MM.1S (cell line): ENCODE results near the gene RNASE8.

ENCODE experiments used
- DNase-seq: peaks from one replicate; pipeline ENCODE4 v3.0.0-alpha.2; 2015
- H2AFZ ChIP-seq: fragments of 300-600 bp; sonication (generic); 2 replicates; pipeline ENCODE4 v1.6.0; 2016; ENCODE audit warnings: antibody characterized with exemption, low read length
- H3F3A ChIP-seq: fragments of 300-600 bp; sonication (generic); 2 replicates; pipeline ENCODE4 v1.6.1; 2016; ENCODE audit warnings: mild to moderate bottlenecking, antibody characterized with exemption, low read length, moderate library complexity, mixed read lengths; ENCODE audit not compliant: insufficient read depth
- H3K27ac ChIP-seq: fragments of 300-600 bp; sonication (generic); 2 replicates; pipeline ENCODE4 v1.5.1; 2016; ENCODE audit warnings: mild to moderate bottlenecking, low read length
- H3K27me3 ChIP-seq: fragments of 300-600 bp; sonication (generic); replicated peaks from 2 replicates; pipeline ENCODE4 v1.6.0; 2016; ENCODE audit warnings: low read length; ENCODE audit not compliant: insufficient read depth
- H3K36me3 ChIP-seq: fragments of 300-600 bp; sonication (generic); replicated peaks from 2 replicates; pipeline ENCODE4 v1.6.1; 2016; ENCODE audit warnings: mild to moderate bottlenecking, low read length, mixed read lengths; ENCODE audit not compliant: insufficient read depth
- H3K4me1 ChIP-seq: fragments of 300-600 bp; sonication (generic); 2 replicates; pipeline ENCODE4 v1.6.1; 2016; ENCODE audit warnings: low read length, mixed read lengths
- H3K4me2 ChIP-seq: fragments of 300-600 bp; sonication (generic); 2 replicates; pipeline ENCODE4 v1.6.0; 2016; ENCODE audit warnings: low read depth, low read length
- H3K4me3 ChIP-seq: fragments of 300-600 bp; sonication (generic); 2 replicates; pipeline ENCODE4 v1.5.1; 2016; ENCODE audit warnings: low read length, mixed read lengths
- H3K79me2 ChIP-seq: fragments of 300-600 bp; sonication (generic); 2 replicates; pipeline ENCODE4 v1.6.1; 2016; ENCODE audit warnings: mixed run types, low read length, mixed read lengths
- H3K9ac ChIP-seq: fragments of 300-600 bp; sonication (generic); 2 replicates; pipeline ENCODE4 v1.6.1; 2016; ENCODE audit warnings: low read length, mixed read lengths
- H3K9me2 ChIP-seq: fragments of 300-600 bp; sonication (generic); replicated peaks from 2 replicates; pipeline ENCODE4 v1.6.1; 2016; ENCODE audit warnings: mild to moderate bottlenecking, low read length, mixed read lengths; ENCODE audit not compliant: insufficient read depth
- H3K9me3 ChIP-seq: fragments of 300-600 bp; sonication (generic); replicated peaks from 2 replicates; pipeline ENCODE4 v1.6.1; 2016; ENCODE audit warnings: mild to moderate bottlenecking, low read length, mixed read lengths; ENCODE audit not compliant: insufficient read depth
- H4K20me1 ChIP-seq: fragments of 300-600 bp; sonication (generic); 2 replicates; pipeline ENCODE4 v1.6.1; 2016; ENCODE audit warnings: mild to moderate bottlenecking, low read length, moderate library complexity, mixed read lengths; ENCODE audit not compliant: insufficient read depth
- CTCF ChIP-seq: fragments of 300-600 bp; sonication (generic); IDR thresholded peaks from 2 replicates; pipeline ENCODE4 v1.5.1; 2016; ENCODE audit warnings: antibody characterized with exemption, low read length, mixed read lengths
- EZH2 ChIP-seq: fragments of 300-600 bp; sonication (generic); optimal IDR thresholded peaks from 2 replicates; pipeline ENCODE3; 2017; ENCODE audit warnings: low read depth, mild to moderate bottlenecking, antibody characterized with exemption, low read length, mixed read lengths
- EZH2phosphoT487 ChIP-seq: fragments of 300-600 bp; sonication (generic); IDR thresholded peaks from 2 replicates; pipeline ENCODE4 v1.6.1; 2018; ENCODE audit warnings: antibody characterized with exemption, low read length

RNASE8 gene

GRCh38 chr14:21105095-21105494 is 47.5 kb downstream of the RNASE8 start:
- H3K79me2 ChIP-seq: no peaks in the 10 kb centered on the region
- H3K9me3 ChIP-seq: no peaks in the 10 kb centered on the region
- H3K36me3 ChIP-seq: no peaks in the 10 kb centered on the region
- no peaks in the 10 kb centered on the region for H4K20me1 ChIP-seq
- no peak for DNase-seq
- no peak overlapping the region for H2AFZ ChIP-seq
- peaks cover 41% of the 10 kb centered on the region for H3K4me1 ChIP-seq
- H3K27ac ChIP-seq: peak overlapping the region; percentile 95; the same call in 1 of the 2 replicates
- H3K9ac ChIP-seq: peak overlapping the region; percentile 97; the same call in 1 of the 2 replicates
- H3K4me2 ChIP-seq: peak overlapping the region; percentile 89
- no peaks in the 10 kb centered on the region for H3K27me3 ChIP-seq
- no peak overlapping the region for H3K4me3 ChIP-seq
- no peaks in the 10 kb centered on the region for H3K9me2 ChIP-seq
- no peak for TF ChIP-seq CTCF
- no peak for TF ChIP-seq EZH2
- no peak for TF ChIP-seq EZH2phosphoT487
- H3F3A ChIP-seq: peaks cover 18% of the 10 kb centered on the region

GRCh38 chr14:21106176-21106497 is 48.5 kb downstream of the RNASE8 start:
- H2AFZ ChIP-seq: 0 out of 2 replicates have a peak overlapping the region, but pooled peaks have one; percentile 52

GRCh38 chr14:21106498-21107282 is 49.1 kb downstream of the RNASE8 start:
- Histone ChIP-seq H3K4me3 (no peak overlapping the region), H3F3A (peaks cover 18% of the 10 kb centered on the region), H2AFZ (peak overlapping the region; percentile 52), H3K9me2 (no peaks in the 10 kb centered on the region), H3K4me1 (peaks cover 43% of the 10 kb centered on the region), H3K9me3 (no peaks in the 10 kb centered on the region), H3K27me3 (no peaks in the 10 kb centered on the region), H3K36me3 (no peaks in the 10 kb centered on the region), H3K27ac (peak overlapping the region; percentile 56; the same call in 1 of the 2 replicates), H3K79me2 (no peaks in the 10 kb centered on the region), H3K4me2 (peak overlapping the region; percentile 31), H4K20me1 (no peaks in the 10 kb centered on the region), H3K9ac (no peak overlapping the region; the same call in 1 of the 2 replicates)
- peak; percentile 61 for DNase-seq
- TF ChIP-seq EZH2: no peak
- TF ChIP-seq CTCF: peak; percentile 74
- TF ChIP-seq EZH2phosphoT487: no peak

More at GRCh38 chr14:21106176-21106497, 48.5 kb downstream of the RNASE8 start:
- peaks cover 18% of the 10 kb centered on the region for H3F3A ChIP-seq
- H3K9ac ChIP-seq: no peak overlapping the region
- peak overlapping the region; percentile 31 for H3K4me2 ChIP-seq
- H3K27me3 ChIP-seq: no peaks in the 10 kb centered on the region
- H3K79me2 ChIP-seq: no peaks in the 10 kb centered on the region
- H3K9me2 ChIP-seq: no peaks in the 10 kb centered on the region
- no peak overlapping the region for H3K4me3 ChIP-seq
- no peak for TF ChIP-seq EZH2
- TF ChIP-seq CTCF: no peak
- no peak for TF ChIP-seq EZH2phosphoT487
- H3K9me3 ChIP-seq: no peaks in the 10 kb centered on the region
- H3K4me1 ChIP-seq: peaks cover 43% of the 10 kb centered on the region
- no peak for DNase-seq
- no peaks in the 10 kb centered on the region for H4K20me1 ChIP-seq
- no peaks in the 10 kb centered on the region for H3K36me3 ChIP-seq
- peak overlapping the region; percentile 56; the same call in 1 of the 2 replicates for H3K27ac ChIP-seq
